H1 (cell line): ENCODE measurements around the gene SLC35F3. TPM values are rescaled to one million over a fixed set of nuclear protein-coding genes. Genes with fewer than 3 reads are reported as not detected.

Source experiments
- CTCF ChIA-PET: fragments of 300-600 bp; sonication (Branson Sonifier 250); formaldehyde crosslinking; loops from one replicate; lab custom pipeline; 2021; ENCODE audit not compliant: partially characterized antibody; lab: Charles Lee
- POLR2A ChIA-PET: fragments of 300-600 bp; sonication (Branson Sonifier 250); formaldehyde crosslinking; loops from one replicate; lab custom pipeline; 2021; ENCODE audit warnings: inconsistent platforms; ENCODE audit not compliant: partially characterized antibody; lab: Charles Lee
- DNase-seq, 2 experiments: peaks; one replicate each; pipeline versions ENCODE4 v3.0.0 to v3.0.0-alpha.2; 2010 to 2022; ENCODE audit warnings: low spot score in 2 of 2, low read depth in 1 of 2, mixed read lengths in 1 of 2
- FAIRE-seq: peaks from 2 replicates; lab custom pipeline; 2011; peaks lifted over from hg19 to GRCh38; lab: Jason Lieb, UNC
- H2AFZ ChIP-seq: 2 replicates; pipeline ENCODE4 v1.8.1; 2012; ENCODE audit warnings: low read length, inconsistent platforms
- H2AK5ac ChIP-seq: 2 replicates; pipeline ENCODE4 v1.6.1; 2013; ENCODE audit warnings: low read depth, low read length
- H2BK120ac ChIP-seq: replicated peaks from 2 replicates; pipeline ENCODE3; 2013; ENCODE audit warnings: low read depth, low read length, inconsistent platforms
- H2BK12ac ChIP-seq: 2 replicates; pipeline ENCODE4 v1.6.1; 2013; ENCODE audit warnings: low read depth, low read length
- H2BK15ac ChIP-seq: 2 replicates; pipeline ENCODE4 v1.6.1; 2013; ENCODE audit warnings: low read length
- H2BK20ac ChIP-seq: 2 replicates; pipeline ENCODE4 v1.6.1; 2013; ENCODE audit warnings: low read length
- H2BK5ac ChIP-seq: 2 replicates; pipeline ENCODE4 v1.6.1; 2013; ENCODE audit warnings: low read depth, low read length
- H3K14ac ChIP-seq: 2 replicates; pipeline ENCODE4 v1.6.1; 2013; ENCODE audit warnings: inconsistent platforms; ENCODE audit not compliant: insufficient read length
- H3K18ac ChIP-seq: 2 replicates; pipeline ENCODE4 v1.6.1; 2013; ENCODE audit warnings: low read length; ENCODE audit errors: extremely low read depth
- H3K23ac ChIP-seq: 2 replicates; pipeline ENCODE4 v1.6.1; 2013; ENCODE audit warnings: inconsistent platforms; ENCODE audit not compliant: insufficient read length
- H3K23me2 ChIP-seq: 2 replicates; pipeline ENCODE4 v1.6.1; 2013; ENCODE audit warnings: low read depth, low read length
- H3K27ac ChIP-seq: 2 replicates; pipeline ENCODE4 v1.6.1; 2011; ENCODE audit warnings: low read depth, low read length, inconsistent platforms
- H3K27me3 ChIP-seq, 4 experiments: replicated peaks in 1 of 4; 1 replicate in 1 of 4; 2 replicates in 3 of 4; pipeline versions ENCODE4 v1.6.1 to v1.8.1; 2011 to 2013; ENCODE audit warnings: low read length in 3 of 4, mild to moderate bottlenecking in 3 of 4, inconsistent platforms in 2 of 4, mixed read lengths in 2 of 4, moderate library complexity in 1 of 4; ENCODE audit not compliant: control insufficient read depth in 3 of 4, insufficient read depth in 3 of 4; ENCODE audit errors: extremely low read depth in 1 of 4
- H3K36me3 ChIP-seq, 4 experiments: 2 replicates each; pipeline versions ENCODE4 v1.6.1 to v1.8.1; 2011 to 2013; ENCODE audit warnings: mild to moderate bottlenecking in 4 of 4, low read length in 3 of 4, moderate library complexity in 2 of 4, control low read depth in 1 of 4, inconsistent platforms in 1 of 4; ENCODE audit not compliant: insufficient read depth in 4 of 4, control insufficient read depth in 2 of 4
- H3K4ac ChIP-seq: replicated peaks from 2 replicates; pipeline ENCODE3; 2013; ENCODE audit warnings: low read length, low read depth, mixed read lengths, inconsistent platforms; ENCODE audit not compliant: insufficient read length
- H3K4me1 ChIP-seq, 4 experiments: replicated peaks in 1 of 4; 1 replicate in 1 of 4; 2 replicates in 3 of 4; pipeline versions ENCODE4 v1.6.1 to v1.8.1; 2011 to 2013; ENCODE audit warnings: low read length in 3 of 4, inconsistent platforms in 2 of 4, mixed read lengths in 1 of 4; ENCODE audit not compliant: insufficient read depth in 4 of 4, control insufficient read depth in 3 of 4
- H3K4me2 ChIP-seq, 2 experiments: 2 replicates each; pipeline versions ENCODE4 v1.6.1 to v1.8.1; 2011 to 2013; ENCODE audit warnings: low read depth in 2 of 2, low read length in 2 of 2, control low read depth in 1 of 2, inconsistent platforms in 1 of 2, mild to moderate bottlenecking in 1 of 2; ENCODE audit not compliant: insufficient read depth in 1 of 2
- H3K4me3 ChIP-seq, 4 experiments: fragments of 200-600, 300-600 bp in 1 of 4; sonication (generic), shearing (Covaris generic), sonication (Bioruptor Twin) in 1 of 4; 2 replicates each; pipeline versions ENCODE4 v1.5.1 to v1.8.1; 2011 to 2016; ENCODE audit warnings: low read length in 4 of 4, low read depth in 3 of 4, control low read depth in 2 of 4, inconsistent platforms in 2 of 4, mild to moderate bottlenecking in 2 of 4, mixed read lengths in 1 of 4, moderate library complexity in 1 of 4; ENCODE audit not compliant: insufficient read depth in 2 of 4; ENCODE audit errors: extremely low read depth in 1 of 4
- H3K56ac ChIP-seq: replicated peaks from 2 replicates; pipeline ENCODE3; 2013; ENCODE audit warnings: low read depth, mild to moderate bottlenecking, mixed read lengths, low read length, inconsistent platforms; ENCODE audit not compliant: insufficient read length
- H3K79me1 ChIP-seq: 2 replicates; pipeline ENCODE4 v1.6.1; 2013; ENCODE audit warnings: low read depth, low read length, control low read depth
- H3K79me2 ChIP-seq, 2 experiments: 2 replicates each; pipeline versions ENCODE4 v1.6.1 to v1.8.1; 2012 to 2013; ENCODE audit warnings: low read length in 2 of 2, mild to moderate bottlenecking in 2 of 2, inconsistent platforms in 1 of 2; ENCODE audit not compliant: insufficient read depth in 2 of 2, control insufficient read depth in 1 of 2
- H3K9ac ChIP-seq, 4 experiments: replicated peaks in 1 of 4; 1 replicate in 1 of 4; 2 replicates in 3 of 4; pipeline versions ENCODE4 v1.6.1 to v1.8.1; 2011 to 2013; ENCODE audit warnings: low read depth in 3 of 4, low read length in 3 of 4, control low read depth in 2 of 4, mild to moderate bottlenecking in 2 of 4, moderate library complexity in 2 of 4, inconsistent platforms in 1 of 4; ENCODE audit errors: extremely low read depth in 1 of 4
- H3K9me3 ChIP-seq, 2 experiments: 2 replicates each; pipeline versions ENCODE4 v1.6.1 to v1.8.1; 2012 to 2013; ENCODE audit warnings: mild to moderate bottlenecking in 2 of 2, moderate library complexity in 2 of 2, control low read depth in 1 of 2, inconsistent platforms in 1 of 2, low read depth in 1 of 2, low read length in 1 of 2, mixed read lengths in 1 of 2; ENCODE audit not compliant: insufficient read depth in 2 of 2
- H4K20me1 ChIP-seq, 2 experiments: replicated peaks in 1 of 2; 2 replicates each; pipeline versions ENCODE3 to v1.8.1; 2011 to 2013; ENCODE audit warnings: inconsistent platforms in 2 of 2, low read length in 2 of 2, mild to moderate bottlenecking in 1 of 2; ENCODE audit not compliant: insufficient read depth in 2 of 2, control insufficient read depth in 1 of 2
- H4K5ac ChIP-seq: 2 replicates; pipeline ENCODE4 v1.6.1; 2013; ENCODE audit warnings: low read length, low read depth, mixed read lengths, inconsistent platforms; ENCODE audit not compliant: insufficient read length
- H4K8ac ChIP-seq: 2 replicates; pipeline ENCODE4 v1.8.0; 2013; ENCODE audit warnings: mild to moderate bottlenecking, moderate library complexity, low read length, inconsistent platforms; ENCODE audit not compliant: insufficient read depth; ENCODE audit errors: extremely low read depth
- H4K91ac ChIP-seq: replicated peaks from 2 replicates; pipeline ENCODE3; 2013; ENCODE audit warnings: low read length, mixed read lengths, inconsistent platforms; ENCODE audit not compliant: insufficient read length
- CREB1 ChIP-seq: IDR thresholded peaks from 2 replicates; pipeline ENCODE4 v1.6.1; 2012; ENCODE audit warnings: inconsistent platforms
- CTBP2 ChIP-seq: IDR thresholded peaks from 2 replicates; pipeline ENCODE4 v1.7.0; 2011; ENCODE audit warnings: borderline replicate concordance, mild to moderate bottlenecking, moderate library complexity, mixed read lengths, low read length; ENCODE audit not compliant: insufficient read depth, insufficient read length
- HDAC2 ChIP-seq, 2 experiments: fragments of 300-600 bp in 1 of 2; sonication (generic) in 1 of 2; IDR thresholded peaks; 2 replicates each; pipeline ENCODE4 v1.6.1; 2011 to 2012; ENCODE audit warnings: low read depth in 2 of 2, low read length in 2 of 2, mild to moderate bottlenecking in 2 of 2, moderate library complexity in 2 of 2, borderline replicate concordance in 1 of 2, inconsistent platforms in 1 of 2
- JUND ChIP-seq: IDR thresholded peaks from 2 replicates; pipeline ENCODE4 v1.6.1; 2011; ENCODE audit warnings: mild to moderate bottlenecking, improper control_type of control experiment, low read length
- SIN3A ChIP-seq, 2 experiments: IDR thresholded peaks in 1 of 2; conservative IDR thresholded peaks in 1 of 2; 2 replicates each; pipeline ENCODE4 v1.6.1; 2011 to 2012; ENCODE audit warnings: low read length in 2 of 2, improper control_type of control experiment in 1 of 2, low read depth in 1 of 2, mild to moderate bottlenecking in 1 of 2
- TAF1 ChIP-seq: IDR thresholded peaks from 2 replicates; pipeline ENCODE4 v1.6.1; 2011; ENCODE audit warnings: mild to moderate bottlenecking, low read depth, low read length
- TBP ChIP-seq: IDR thresholded peaks from 2 replicates; pipeline ENCODE4 v1.6.1; 2011; ENCODE audit warnings: low read depth, low read length, improper control_type of control experiment
- TEAD4 ChIP-seq: IDR thresholded peaks from 2 replicates; pipeline ENCODE4 v1.6.1; 2012; ENCODE audit warnings: low read depth, low read length, inconsistent platforms, mixed read lengths
- WGBS, 2 experiments: shearing (Covaris generic) in 1 of 2; methylation state at CpG; one replicate each; pipeline versions ENCODE4 v1.1.6 to v1.1.7; 2013 to 2015; ENCODE audit warnings: low lambda C conversion rate in 2 of 2, mixed read lengths in 2 of 2, inconsistent platforms in 1 of 2, low coverage in 1 of 2, missing lambda C conversion rate in 1 of 2; ENCODE audit not compliant: insufficient replicate concordance in 2 of 2, insufficient coverage in 1 of 2, insufficient read length in 1 of 2; ENCODE audit errors: extremely low coverage in 1 of 2, missing lambda C conversion rate in 1 of 2; 5-methylcytosine and 5-hydroxymethylcytosine counted together
- polyA plus RNA-seq, 7 experiments: library from polyadenylated mRNA; depleted of rRNA in 3 of 7; stranded (reverse) in 5 of 7; unstranded in 2 of 7; fragments of >200 nt in 5 of 7; fragments of 200-250 nt in 2 of 7; gene quantifications; 1 replicate in 5 of 7; 2 replicates in 1 of 7; 4 replicates in 1 of 7; pipeline versions ENCODE4 v1.2.1 to v1.2.3, GENCODE V29; 2011 to 2013; ENCODE audit warnings: missing spikeins in 2 of 7, mixed read lengths in 2 of 7
- total RNA-seq: library from RNA; stranded (reverse); fragmentation: NEBNext Ultra II Directional; extraction: Animal tissue kit (Norgen Biotek cat#: 25700); gene quantifications from 2 replicates; pipeline ENCODE4 v1.2.1, GENCODE V29; 2021
- TF ChIP-seq, protein P1 (sequence below): IDR thresholded peaks from 2 replicates; pipeline ENCODE4 v1.6.1; 2012; ENCODE audit warnings: inconsistent platforms

Gene SLC35F3
- total and polyA plus RNA-seq, 2 of the 8 experiments (the other 6 are each of a cell fraction or from before 2014, with no cell fraction given), result 0.78 to 1.2 TPM

DNA sequence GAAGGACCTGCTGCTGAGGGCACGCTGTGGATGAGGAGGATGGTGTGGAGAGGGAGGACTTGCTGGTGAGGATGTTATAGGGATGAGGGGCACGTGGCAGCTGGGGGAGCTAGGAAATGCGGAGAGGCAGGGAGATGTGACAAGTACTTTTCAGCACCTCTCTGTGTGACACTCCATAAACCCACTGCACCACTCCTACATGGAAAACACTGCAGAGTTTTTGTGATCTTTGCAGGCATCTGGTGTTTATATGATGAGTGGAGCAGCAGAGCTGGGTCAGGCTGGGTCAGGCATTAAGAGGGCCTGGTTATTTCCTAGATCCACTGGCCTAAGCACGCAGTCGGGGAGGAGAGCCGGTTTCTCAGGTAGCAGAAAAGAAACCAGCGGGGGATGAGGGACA, 301.5 kb downstream of the SLC35F3 start:
- no peaks in the 10 kb centered on the region for H3K36me3 ChIP-seq
- no peaks in the 10 kb centered on the region for H3K4me1 ChIP-seq
- no peaks in the 10 kb centered on the region for H3K27me3 ChIP-seq
- H2BK15ac ChIP-seq, result no peak overlapping the region
- no peaks in the 10 kb centered on the region for H4K20me1 ChIP-seq
- no peak overlapping the region for H4K5ac ChIP-seq
- no peak overlapping the region for H2AK5ac ChIP-seq
- DNase-seq, result no peak
- no peak for FAIRE-seq
- 88% methylated on average over 6 of the region's 7 CpGs; no CpG with 5 or more reads in 1 of the 2 experiments for WGBS, 2 experiments
- no peaks in the 10 kb centered on the region; the same call in 1 of the 2 replicates for H3K23me2 ChIP-seq
- H3K9me3 ChIP-seq, result 0 out of 4 replicates have a peak, but pooled peaks cover 0 to 5% of the 10 kb centered on the region in 2 experiments
- H3K4me2 ChIP-seq, result no peak overlapping the region
- no peak overlapping the region for H3K14ac ChIP-seq
- H3K56ac ChIP-seq, result no peak overlapping the region
- H2AFZ ChIP-seq, result no peak overlapping the region
- H2BK5ac ChIP-seq, result no peak overlapping the region; the same call in 1 of the 2 replicates
- H4K8ac ChIP-seq, result no peak overlapping the region
- no peak overlapping the region for H3K4me3 ChIP-seq
- TF ChIP-seq, protein P1, sequence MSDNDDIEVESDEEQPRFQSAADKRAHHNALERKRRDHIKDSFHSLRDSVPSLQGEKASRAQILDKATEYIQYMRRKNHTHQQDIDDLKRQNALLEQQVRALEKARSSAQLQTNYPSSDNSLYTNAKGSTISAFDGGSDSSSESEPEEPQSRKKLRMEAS, result no peak
- no peak for TF ChIP-seq TEAD4
- TF ChIP-seq TBP, result no peak
- TF ChIP-seq JUND, result no peak
- TF ChIP-seq CREB1, result no peak
- no peak for TF ChIP-seq SIN3A (conservative IDR thresholded peaks at IDR 0.05 in 1 of 2, IDR thresholded peaks at IDR 0.05 in 1 of 2; ENCODE audit: low read depth in 1 of 2, low read length in 2 of 2)
- TF ChIP-seq TAF1, result no peak
- no peak for TF ChIP-seq HDAC2 (IDR thresholded peaks at IDR 0.05; ENCODE audit: borderline replicate concordance in 1 of 2, low read depth in 2 of 2, low read length in 2 of 2)
- no peak for TF ChIP-seq CTBP2
- H2BK120ac ChIP-seq, result no peak overlapping the region
- H3K79me1 ChIP-seq, result no peaks in the 10 kb centered on the region
- no peak overlapping the region for H2BK12ac ChIP-seq
- no peak overlapping the region for H3K27ac ChIP-seq
- no peaks in the 10 kb centered on the region for H3K79me2 ChIP-seq
- H3K4ac ChIP-seq, result no peak overlapping the region
- H4K91ac ChIP-seq, result no peak overlapping the region
- H3K18ac ChIP-seq, result no peak overlapping the region
- no peak overlapping the region for H2BK20ac ChIP-seq
- POLR2A ChIA-PET, result no interaction called here
- no peak overlapping the region for H3K23ac ChIP-seq
- no peak overlapping the region for H3K9ac ChIP-seq
- CTCF ChIA-PET, result no interaction called here
